ENCODE data around the gene IL3RA.

IL3RA gene

DNA sequence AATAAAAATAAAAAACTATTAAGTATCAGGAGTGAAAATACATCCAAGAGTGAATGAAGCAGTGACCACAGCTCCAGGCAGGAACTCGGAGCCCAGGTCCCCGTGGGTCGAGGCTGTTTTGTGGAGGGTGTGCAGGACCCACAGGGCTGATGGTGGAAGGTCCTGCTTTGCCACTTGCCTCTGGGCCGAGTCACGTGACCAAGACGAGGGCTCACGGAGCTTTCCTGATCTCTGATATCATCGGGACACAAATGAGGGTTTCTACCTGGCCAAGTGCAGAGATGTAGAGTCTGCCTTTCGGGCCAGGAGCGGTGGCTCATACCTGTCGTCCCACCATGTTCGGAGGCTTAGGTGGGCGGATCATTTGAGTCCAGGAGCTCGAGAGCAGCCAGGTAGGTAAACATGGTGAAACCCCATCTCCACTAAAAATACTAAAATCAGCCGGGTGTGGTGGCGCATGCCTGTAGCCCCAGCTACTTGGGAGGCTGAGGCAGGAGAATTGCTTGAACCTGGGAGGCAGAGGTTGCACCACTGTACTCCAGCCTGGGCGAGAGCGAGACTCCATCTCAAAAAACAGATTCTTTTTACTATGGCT is 48.2 kb downstream of the IL3RA start:
- no peak for DNase-seq (ENCODE audit: low spot score)

DNA sequence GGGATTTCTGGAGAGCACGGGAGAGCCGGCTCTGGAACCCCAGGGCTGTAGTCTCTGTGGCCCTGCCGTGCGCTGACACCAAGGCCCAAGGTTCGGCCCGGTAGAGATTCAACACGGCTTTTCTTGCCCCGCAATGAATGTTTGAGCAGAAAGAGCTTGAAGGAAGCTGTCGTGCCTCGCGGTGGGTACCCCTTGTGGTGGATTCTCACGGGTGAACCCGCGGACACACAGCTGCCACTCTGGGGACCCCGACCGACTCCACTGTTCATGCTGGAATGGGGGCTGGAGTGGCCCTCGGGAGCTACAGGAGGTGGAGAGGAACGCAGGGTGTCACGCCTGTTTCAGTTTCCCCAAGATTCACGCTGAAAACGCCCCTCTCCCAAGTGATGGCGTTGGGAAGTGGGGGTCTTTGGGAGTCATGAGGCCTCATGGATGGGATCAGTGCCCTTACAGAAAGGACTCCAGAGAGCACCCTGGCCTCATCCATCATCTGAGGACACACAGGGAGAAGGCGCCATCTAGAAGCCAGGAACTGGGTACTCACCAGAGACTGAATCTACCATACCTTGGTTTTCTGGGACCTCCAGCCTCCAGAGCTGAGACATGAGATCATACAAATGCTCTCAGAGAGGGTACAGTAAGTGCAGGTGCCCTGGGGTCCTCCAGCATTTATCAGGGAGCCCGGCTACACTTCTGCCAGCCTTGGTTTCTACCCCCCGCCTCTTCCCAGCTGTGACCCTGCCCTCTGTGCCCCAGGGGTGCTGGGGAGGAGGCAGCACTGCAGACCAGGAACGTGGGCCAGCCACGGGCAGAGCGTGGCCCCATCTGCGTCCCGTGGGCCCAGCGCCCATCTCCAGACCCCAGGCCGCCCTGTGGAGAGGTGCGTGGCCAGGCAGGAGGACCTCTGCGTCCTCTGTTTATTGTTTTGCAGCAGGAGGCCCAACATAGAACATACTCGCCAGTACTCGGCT is 49.0 kb downstream of the IL3RA start:
- DNase-seq (ENCODE audit: low spot score) = no peak

DNA sequence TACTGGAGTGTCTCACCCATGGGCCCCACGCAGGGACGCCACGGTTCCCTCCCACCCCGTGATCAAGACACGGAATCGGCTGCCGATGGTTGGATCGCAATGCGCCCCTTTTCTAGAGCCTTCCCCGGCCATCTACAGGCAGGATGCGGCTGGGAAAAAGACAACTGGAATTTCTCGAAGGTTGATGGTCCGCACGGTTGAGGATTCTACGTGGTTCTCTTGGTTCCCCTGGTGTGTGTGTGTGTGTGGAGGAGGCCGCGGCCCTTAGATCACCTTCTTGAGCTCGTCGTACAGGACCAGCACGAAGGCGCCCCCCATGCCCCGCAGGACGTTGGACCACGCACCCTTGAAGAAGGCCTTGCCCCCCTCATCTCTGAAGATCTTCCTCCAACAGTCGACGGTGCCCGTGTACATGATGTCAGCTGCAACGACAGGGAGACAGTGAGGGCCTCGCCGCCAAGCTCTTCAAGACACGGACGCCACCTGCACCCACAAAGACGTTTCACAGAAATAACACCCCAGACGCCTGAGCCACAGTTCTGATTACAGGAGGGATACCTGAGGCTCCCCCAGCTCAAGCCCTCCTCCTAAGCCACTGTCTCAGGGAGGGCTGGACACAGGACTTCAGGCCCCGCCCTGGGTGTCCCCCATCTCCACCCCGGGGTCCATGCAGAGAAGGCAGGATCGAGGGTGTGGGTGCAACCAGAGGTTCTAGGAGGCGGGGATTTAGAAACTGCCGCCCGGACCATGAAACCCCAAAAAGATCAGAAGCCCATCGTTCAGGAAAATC is 49.9 kb downstream of the IL3RA start:
- DNase-seq (ENCODE audit: low spot score) = no peak

DNA sequence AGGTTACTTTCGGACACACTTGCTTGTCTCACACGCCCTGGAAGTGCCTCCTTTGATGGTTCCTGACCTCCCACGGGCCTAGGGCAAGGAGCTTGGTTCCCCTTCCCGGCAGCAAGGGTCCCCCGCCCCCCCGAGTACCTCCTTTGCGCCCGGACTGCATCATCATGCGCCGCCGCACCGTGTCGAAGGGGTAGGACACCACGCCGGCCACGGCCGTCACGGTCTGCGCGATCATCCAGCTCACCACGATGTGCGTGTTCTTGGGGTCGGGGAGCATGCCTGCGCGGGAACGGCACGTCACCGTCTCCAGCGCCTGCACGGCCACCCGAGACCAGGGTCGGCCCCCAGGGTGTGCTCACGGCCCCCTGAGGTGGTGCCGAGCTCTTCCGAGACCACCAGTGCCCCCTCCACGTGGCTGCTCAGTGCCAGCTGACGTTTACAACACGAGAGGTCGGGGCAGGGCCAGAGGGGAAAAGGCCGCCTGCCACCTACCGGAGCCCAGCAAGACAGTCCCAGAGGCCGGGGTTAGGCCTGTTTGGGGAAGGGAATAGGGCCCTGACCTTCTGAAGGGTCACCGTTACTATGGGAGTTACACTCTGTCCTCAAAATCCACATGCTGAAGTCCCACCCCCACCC is 50.7 kb downstream of the IL3RA start:
- DNase-seq (ENCODE audit: low spot score) = no peak

DNA sequence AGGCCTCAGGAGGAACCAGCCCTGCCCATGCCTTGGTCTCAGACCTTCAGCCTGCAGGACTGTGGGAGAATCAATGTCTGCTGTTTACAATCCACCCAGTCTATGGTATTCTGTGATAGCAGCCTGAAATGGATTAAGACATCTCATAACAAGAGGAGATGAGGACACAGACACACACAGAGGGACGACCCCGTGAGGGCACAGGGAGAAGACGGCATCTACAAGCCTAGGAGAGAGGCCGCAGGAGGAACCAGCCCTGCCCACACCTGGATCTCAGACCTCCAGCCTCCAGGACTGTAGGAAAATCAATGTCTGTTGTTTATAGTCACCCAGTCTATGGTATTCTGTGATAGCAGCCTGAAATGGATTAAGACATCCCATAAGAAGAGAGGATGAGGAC is 52.1 kb downstream of the IL3RA start:
- DNase-seq (ENCODE audit: low spot score) = no peak

DNA sequence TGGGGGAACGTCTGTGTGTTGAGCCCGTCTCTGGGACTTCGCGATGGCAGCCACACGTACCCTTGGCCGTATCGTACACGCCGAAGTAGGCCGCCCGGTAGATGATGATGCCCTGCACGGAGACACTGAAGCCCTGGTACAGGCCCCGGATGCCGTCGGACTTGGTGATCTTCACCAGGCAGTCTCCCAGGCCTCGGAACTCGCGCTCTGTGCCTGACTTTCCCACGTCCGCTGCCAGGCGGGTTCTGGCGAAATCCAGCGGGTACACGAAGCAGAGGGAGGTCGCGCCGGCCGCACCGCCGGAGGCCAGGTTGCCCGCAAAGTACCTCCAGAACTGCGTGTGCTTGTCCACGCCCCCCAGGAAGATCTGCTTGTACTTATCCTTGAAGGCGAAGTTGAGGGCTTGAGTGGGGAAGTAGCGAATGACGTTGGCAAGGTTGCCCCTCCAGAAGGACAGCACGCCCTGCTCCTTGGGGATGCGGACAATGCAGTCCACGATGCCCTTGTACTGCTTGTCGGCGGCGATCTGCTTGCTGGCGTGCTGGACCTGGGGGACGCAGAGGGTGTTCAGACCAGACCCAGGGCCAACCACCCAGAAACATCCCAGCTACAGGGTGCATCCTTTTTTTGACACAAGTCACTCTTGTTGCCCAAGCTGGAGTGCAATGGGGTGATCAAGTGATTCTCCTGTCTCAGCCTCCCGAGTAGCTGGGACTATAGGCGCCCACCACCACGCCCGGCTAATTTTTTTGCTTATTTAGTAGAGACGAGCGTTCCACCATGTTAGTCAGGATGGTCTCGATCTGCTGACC is 52.8 kb downstream of the IL3RA start:
- DNase-seq (ENCODE audit: low spot score) = no peak

DNA sequence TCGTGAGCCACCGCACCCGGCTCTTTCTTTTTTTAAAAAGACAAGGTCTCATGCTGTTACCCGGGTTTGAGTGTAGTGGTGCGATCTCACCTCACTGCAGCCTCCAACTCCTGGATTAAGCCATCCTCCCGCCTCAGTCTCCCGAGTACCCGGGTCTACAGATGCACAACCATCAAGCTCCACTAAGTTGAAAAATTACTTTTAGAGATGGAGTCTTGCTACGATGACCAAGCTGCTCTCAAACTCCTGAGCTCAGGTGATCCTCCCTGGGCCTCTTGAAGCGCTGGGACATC is 53.4 kb downstream of the IL3RA start:
- DNase-seq (ENCODE audit: low spot score) = no peak

DNA sequence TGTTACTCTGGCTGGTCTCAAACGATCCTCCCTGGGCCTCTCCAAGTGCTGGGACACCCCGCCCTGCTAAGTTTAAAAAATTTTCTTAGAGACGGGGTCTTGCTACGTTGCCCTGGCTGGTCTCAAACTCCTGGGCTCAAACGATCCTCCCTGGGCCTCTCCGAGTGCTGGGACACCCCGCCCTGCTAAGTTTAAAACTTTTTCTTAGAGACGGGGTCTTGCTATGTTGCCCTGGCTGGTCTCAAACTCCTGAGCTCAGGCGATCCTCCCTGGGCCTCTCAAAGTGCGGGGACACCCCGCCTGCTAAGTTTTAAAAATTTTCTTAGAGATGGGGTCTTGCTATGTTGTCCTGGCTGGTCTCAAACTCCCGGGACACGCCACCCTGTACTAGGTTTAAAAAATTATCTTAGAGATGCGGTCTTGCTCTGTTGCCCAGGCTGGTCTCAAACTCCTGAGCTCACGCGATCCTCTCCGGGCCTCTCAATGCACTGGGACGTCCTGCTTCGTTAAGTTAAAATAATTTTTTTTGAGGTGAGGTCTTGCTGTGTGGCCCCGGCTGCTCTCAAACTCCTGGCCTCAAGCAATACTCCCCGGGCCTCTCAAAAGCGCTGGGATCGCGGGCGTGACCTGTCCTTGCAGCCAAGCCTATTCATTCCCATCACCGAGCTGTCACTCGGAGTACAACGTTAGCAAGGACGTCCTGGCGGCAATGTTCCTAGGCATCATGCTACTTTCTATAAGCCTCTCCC is 54.2 kb downstream of the IL3RA start:
- DNase-seq (ENCODE audit: low spot score) = no peak

DNA sequence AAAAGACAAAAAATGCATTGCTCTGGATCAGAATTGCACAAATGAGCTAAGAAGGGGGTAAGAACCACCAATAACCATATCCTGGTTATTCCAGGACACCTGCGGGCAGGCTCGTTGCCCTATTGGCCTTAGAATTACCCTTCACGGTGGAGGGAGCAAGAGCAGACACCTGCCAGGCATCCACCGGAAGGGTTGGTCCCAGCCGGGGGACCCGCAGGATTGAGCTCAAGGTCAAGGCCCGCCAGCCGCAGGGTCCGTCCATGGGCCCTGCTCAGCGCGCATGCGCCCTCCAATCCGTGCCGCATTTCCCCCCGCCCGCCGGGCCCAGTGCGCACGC is 54.8 kb downstream of the IL3RA start:
- DNase-seq (ENCODE audit: low spot score) = no peak

DNA sequence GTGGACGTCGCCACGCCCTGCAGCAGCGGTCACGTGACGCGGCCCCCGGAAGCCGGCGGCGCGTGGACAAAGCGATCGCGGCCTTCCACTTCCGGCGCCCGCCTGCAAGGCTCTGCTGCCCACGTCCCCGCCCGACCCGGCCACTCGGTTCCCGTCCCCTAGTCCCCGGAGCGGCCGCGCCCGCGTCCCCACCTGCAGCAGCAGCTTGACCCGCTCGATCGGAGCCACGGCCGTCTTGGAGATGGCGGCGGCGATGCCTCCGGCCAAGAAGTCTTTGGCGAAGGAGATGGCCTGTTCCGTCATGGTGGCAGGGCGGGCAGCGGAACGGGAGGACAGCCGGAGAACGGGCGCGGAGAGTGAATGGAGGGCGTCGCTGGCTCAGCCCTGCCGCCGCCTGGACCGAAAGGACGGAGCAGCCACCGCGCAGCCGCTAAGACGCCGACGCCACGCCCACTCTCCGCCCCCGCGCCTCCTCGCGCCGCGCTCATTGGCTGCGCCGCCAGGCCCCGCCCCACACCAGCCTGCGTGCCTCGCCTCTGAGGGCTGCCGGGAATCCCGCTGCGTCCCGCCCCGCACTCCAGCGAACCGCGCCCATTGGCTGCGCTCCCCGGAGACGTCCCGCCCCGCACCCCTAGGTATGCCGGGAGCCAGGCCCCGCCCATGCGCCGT is 55.3 kb downstream of the IL3RA start, which contains the start of gene SLC25A6:
Gene SLC25A6, minus strand, starts transcription at position 407 of the 669 bp plus-strand sequence. Its CDS starts 104 bp downstream, at position 303.
- peak; percentile 98 for DNase-seq (ENCODE audit: low spot score)

DNA sequence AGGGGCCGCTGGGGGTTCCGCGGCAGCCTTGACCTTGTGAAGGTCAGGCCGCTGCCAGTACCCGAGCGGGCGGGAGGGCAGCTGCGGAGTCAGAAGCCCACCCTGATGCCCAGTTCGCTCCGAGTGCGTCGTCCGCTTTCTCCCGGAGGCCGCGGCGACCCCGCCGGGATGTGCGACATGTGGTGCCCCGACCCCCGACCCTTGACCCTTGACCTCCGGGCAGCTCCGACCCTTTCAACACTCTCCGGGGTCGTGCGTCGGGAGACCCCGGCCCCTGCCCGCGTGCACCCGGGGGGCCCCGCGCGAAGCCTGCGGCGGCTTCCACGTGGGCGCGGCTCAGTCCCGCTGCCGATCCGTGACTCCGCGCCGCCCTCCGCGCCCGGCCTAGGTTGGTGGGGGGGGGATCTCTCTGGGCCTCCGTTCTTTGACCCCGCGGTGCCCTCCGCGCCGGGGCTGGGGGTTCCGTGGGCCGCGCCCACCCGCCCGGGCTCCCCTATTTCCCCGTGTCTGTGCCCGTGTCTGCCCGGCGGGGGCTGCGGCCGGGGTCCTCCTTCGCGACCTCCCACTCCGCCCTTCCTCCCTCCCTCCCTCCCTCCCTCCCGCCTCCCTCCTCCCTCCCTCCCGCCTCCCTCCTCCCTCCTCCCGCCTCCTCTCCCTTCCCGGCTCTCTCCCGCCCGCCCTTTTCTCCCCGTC is 55.9 kb downstream of the IL3RA start:
- DNase-seq (ENCODE audit: low spot score) = peak; percentile 67

DNA sequence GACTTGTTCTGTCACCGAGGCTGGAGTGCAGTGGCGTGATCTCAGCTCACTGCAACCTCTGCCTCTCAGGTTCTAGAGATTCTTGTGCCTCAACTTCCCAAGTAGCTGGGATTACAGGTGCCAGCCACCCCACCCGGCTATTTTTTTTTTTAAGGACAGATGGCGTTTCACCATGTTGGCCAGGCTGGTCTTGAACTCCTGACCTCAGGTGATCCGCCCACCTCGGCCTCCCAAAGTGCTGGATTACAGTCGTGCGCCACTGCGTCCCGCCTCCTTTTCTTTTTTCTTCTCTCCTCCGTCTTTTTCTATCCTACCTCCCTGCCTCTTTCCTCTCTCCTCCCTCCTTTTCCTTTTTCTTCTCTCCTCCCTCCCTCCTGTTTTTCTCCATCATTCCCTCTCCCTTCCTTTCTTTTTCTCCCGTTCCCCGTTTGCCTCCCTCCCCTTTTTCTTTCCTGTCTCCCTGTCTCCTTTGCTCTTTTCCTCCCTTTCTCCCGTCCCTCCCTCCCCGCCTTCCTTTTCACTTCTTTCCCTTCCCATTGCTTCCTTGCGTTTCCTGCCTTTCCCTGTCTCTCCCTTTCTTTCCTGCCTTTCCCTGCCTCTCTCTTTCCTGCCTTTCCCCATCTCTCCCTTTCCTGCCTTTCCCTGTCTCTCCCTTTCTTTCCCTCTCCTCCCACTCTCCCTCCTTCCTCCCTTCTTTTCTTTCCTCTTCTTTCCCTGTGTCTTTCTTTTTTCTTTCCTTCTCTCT is 57.5 kb downstream of the IL3RA start:
- no peak for DNase-seq (ENCODE audit: low spot score)

DNA sequence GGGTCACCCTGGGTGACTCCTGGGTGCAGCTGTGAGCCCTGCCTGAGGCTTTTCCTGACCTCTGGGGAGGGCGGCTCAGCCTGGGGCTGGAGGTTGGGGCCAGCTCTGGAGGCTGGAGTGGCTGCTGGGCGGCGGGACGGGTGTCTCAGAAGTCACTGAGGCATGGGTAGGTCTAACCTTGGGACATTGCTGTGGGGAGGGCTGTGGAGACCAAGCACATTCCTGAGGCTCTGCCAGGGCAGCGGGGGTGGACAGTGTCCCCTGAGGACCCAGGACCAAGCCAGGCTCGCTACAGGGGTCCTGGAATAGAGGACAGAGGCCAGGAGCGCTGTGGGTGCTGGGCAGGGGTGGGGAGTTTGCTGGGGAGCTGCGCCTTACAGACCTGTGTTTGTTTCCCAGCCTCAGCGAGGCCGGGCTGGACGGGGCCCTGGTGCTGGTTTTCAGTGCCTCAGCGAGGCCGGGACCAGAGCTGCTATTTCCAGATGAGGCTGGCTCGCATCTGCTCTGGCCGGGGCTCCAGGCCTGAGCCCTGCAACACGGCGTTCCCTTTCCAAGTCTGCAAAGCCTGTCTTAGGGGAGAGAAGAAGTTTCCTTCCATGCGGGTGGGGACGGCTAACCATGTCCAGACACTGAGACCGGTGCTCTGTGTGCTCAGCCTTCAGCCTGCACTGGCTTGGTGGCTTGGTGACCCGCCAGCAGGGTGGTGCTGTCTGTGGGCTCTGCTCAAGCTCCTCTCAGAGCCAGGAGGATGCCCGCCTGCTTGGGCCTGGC is 58.3 kb downstream of the IL3RA start:
- DNase-seq (ENCODE audit: low spot score) = no peak

DNA sequence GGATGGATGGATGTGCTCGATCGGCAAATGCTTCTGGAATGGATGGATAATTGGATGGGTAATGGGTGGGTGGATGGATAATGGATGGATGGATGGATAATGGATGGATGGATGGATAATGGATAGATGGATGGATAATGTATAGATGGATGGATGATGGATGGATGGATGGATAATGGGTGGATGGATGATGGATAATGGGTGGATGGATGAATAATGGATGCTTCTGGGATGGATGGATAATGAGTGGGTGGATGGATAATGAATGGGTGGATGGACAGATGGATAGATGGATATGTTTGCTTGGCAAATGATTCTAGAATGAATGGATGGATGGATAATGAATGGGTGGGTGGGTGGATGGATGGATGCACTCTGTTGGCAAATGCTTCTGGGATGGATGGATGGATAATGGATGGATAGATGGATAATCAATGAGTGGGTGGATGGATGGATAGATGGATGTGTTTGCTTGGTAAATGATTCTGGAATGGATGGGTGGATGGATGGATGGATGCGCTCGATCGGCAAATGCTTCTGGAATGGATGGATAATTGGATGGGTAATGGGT is 59.1 kb downstream of the IL3RA start:
- DNase-seq (ENCODE audit: low spot score) = no peak

DNA sequence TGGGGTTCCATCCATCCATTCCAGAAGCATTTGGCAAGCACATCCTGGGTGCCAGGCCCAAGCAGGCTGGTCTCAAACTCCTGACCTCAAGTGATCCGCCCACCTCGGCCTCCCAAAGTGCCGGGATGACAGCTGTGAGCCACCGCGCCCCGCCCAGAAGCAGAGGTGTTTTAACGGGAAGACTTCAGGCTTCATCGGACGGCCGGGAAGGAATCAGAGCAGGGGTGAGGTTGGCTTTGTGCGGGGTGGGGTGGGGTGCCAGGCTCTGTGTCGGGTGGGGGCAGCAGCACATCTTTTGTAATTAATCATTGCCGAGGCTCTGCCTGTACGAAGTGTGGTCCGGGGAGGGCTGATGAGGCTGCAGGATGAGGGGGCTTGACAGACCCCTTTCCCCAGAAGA is 60.4 kb downstream of the IL3RA start:
- no peak for DNase-seq (ENCODE audit: low spot score)

DNA sequence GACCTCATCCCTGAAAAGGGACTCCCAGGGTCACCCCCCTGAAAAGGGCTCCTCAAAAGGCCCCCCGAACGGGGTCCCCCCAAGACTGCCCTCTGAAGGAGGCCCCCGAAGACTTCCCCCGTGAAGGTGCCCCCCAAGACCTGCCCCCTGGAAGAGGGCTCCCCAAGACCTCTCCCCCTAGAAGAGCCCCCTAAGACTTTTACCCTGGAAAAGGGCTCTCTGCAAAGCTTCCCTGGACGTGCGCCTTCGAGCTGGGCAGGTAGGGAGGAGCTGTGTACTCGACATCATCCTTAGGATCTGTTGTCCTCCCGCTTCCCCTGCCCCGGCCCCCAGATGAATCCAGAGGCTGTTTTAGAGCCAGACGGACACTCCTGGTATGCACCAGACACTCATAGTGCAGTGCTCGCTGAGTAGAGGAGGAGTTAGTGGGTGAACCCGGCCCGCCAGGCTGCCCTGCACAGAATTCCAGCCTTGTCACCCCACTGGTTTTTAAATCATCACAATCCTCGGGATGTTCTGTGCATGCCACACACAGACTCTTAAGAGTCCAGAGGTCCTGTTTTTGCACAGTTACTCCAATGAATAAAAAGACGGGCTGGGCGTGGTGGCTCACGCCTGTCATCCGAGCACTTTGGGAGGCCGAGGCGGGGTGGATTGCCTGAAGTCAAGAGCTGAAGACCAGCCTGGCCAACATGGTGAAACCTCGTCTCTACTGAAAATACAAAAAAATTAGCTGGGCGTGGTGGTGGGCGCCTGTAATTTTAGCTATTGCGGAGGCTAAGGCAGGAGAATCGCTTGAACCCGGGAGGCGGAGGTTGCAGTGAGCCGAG is 61.1 kb downstream of the IL3RA start:
- DNase-seq (ENCODE audit: low spot score) = no peak

Data from globus pallidus (tissue), 1 donor.